Measurements from ENCODE around the gene SPINT1.
"Not testable (repeated sequence)": the region's sequence is repeated elsewhere in the genome, so short reads cannot be mapped to it uniquely, and the experiment has no call there.

SPINT1 gene

GRCh38 chr15:40830884-40831283 is 13.0 kb upstream of the SPINT1 start:
- no peak for DNase-seq

GRCh38 chr15:40831861-40832260 is 12.0 kb upstream of the SPINT1 start:
- no peak for DNase-seq

- no peak for DNase-seq
Measured at GRCh38 chr15:40832903-40833302, 10.9 kb upstream of the SPINT1 start.

GRCh38 chr15:40836020-40836419 is 7.8 kb upstream of the SPINT1 start:
- no peak for DNase-seq

GRCh38 chr15:40838756-40839155 is 5.1 kb upstream of the SPINT1 start:
- DNase-seq = no peak

GRCh38 chr15:40841741-40842140 is 2.1 kb upstream of the SPINT1 start:
- no peak for DNase-seq

GRCh38 chr15:40843261-40843884 is 475 bp upstream of the SPINT1 start:
- no peak for DNase-seq

GRCh38 chr15:40844696-40845030 is 815 bp downstream of the SPINT1 start:
- peak; percentile 73 for DNase-seq

- DNase-seq = no peak
Measured at GRCh38 chr15:40845036-40845435, 1.2 kb downstream of the SPINT1 start.

GRCh38 chr15:40845511-40846284 is 1.9 kb downstream of the SPINT1 start:
- DNase-seq = no peak

GRCh38 chr15:40846841-40847222 is 3.0 kb downstream of the SPINT1 start:
- no peak for DNase-seq

- no peak for DNase-seq
Measured at GRCh38 chr15:40847223-40847961, 3.5 kb downstream of the SPINT1 start.

- no peak for DNase-seq
Measured at GRCh38 chr15:40850576-40851112, 6.8 kb downstream of the SPINT1 start.

- no peak for DNase-seq
Measured at GRCh38 chr15:40852529-40852928, 8.7 kb downstream of the SPINT1 start.

- no peak for DNase-seq
Measured at GRCh38 chr15:40853241-40853890, 9.5 kb downstream of the SPINT1 start.

GRCh38 chr15:40854161-40854560 is 10.3 kb downstream of the SPINT1 start:
- no peak for DNase-seq

GRCh38 chr15:40855706-40856234 is 11.9 kb downstream of the SPINT1 start:
- no peak for DNase-seq

GRCh38 chr15:40856746-40857145 is 12.9 kb downstream of the SPINT1 start:
- DNase-seq = no peak

- peak; percentile 91 for DNase-seq
Measured at GRCh38 chr15:40857601-40858341, 13.9 kb downstream of the SPINT1 start.

GRCh38 chr15:40858706-40859105 is 14.9 kb downstream of the SPINT1 start:
- DNase-seq = no peak

- peak; percentile 92 for DNase-seq
Measured at GRCh38 chr15:40859206-40859851, 15.5 kb downstream of the SPINT1 start.

- not testable (repeated sequence) for DNase-seq
Measured at GRCh38 chr15:40861147-40861546, 17.3 kb downstream of the SPINT1 start.

All from activated effector memory CD4-positive, alpha-beta T cell treated with anti-CD3 and anti-CD28 coated beads, Interleukin-2, amount 50 U/mL, for 16 hours (primary cell).